K562 (cell line): ENCODE measurements around the gene SLBP. TPM values are rescaled to one million over a fixed set of nuclear protein-coding genes. Genes with fewer than 3 reads are reported as not detected.

Experiments used
- ATAC-seq: fragments of 200-7000 bp; cut with Tn5 transposase; 3 replicates; pipeline ENCODE4 v1.9.1; 2020; ENCODE audit warnings: moderate library complexity
- BruUV-seq: library from RNA; stranded (reverse); fragments of 400-500 nt; replicated peaks from 2 replicates; lab custom pipeline; 2021; lab: Mats Ljungman, UMichigan
- CTCF ChIA-PET: fragments of 300-600 bp; formaldehyde crosslinking; extraction: SDS; loops from one replicate; lab custom pipeline; 2021; ENCODE audit warnings: low intra/inter-chr PET ratio; lab: Yijun Ruan, JAX
- POLR2A ChIA-PET: fragments of 300-600, 350-650 bp; sonication (Branson Sonifier 250); formaldehyde crosslinking; extraction: SDS; loops from one replicate; lab custom pipeline; 2021; ENCODE audit warnings: antibody characterized with exemption, inconsistent platforms; lab: Yijun Ruan, JAX
- DNase-seq, 4 experiments: peaks; one replicate each; pipeline versions ENCODE4 v3.0.0 to v3.0.0-alpha.2; 2011 to 2018; ENCODE audit warnings: low spot score in 3 of 4, mixed read lengths in 3 of 4; ENCODE audit errors: extremely low read depth in 1 of 4
- FAIRE-seq: peaks from 2 replicates; lab custom pipeline; 2011; peaks lifted over from hg19 to GRCh38; lab: Jason Lieb, UNC
- H2AFZ ChIP-seq: 2 replicates; pipeline ENCODE4 v1.6.0; 2011; ENCODE audit warnings: low read depth, low read length, control low read depth, inconsistent platforms
- H3K27ac ChIP-seq: fragments of 200-600 bp; 3 replicates; pipeline ENCODE4 v1.8.0; 2011; ENCODE audit warnings: low read depth, mild to moderate bottlenecking, control low read depth, inconsistent platforms, low read length, moderate library complexity, mixed read lengths; ENCODE audit errors: extremely low read depth
- H3K27me3 ChIP-seq, 2 experiments: fragments of 300-600 bp in 1 of 2; 2 replicates in 1 of 2; 3 replicates in 1 of 2; pipeline versions ENCODE4 v1.6.0 to v1.8.0; 2011; ENCODE audit warnings: inconsistent platforms in 2 of 2, low read length in 2 of 2, mild to moderate bottlenecking in 1 of 2, mixed read lengths in 1 of 2, moderate library complexity in 1 of 2; ENCODE audit not compliant: control insufficient read depth in 2 of 2, insufficient read depth in 2 of 2
- H3K36me3 ChIP-seq: fragments of 300-600 bp; 3 replicates; pipeline ENCODE4 v1.8.0; 2011; ENCODE audit warnings: mild to moderate bottlenecking, low read length, inconsistent platforms; ENCODE audit not compliant: control insufficient read depth, insufficient read depth
- H3K4me1 ChIP-seq, 2 experiments: fragments of 200-600 bp in 1 of 2; replicated peaks in 1 of 2; 2 replicates in 1 of 2; 3 replicates in 1 of 2; pipeline versions ENCODE4 v1.5.1 to v1.8.0; 2011; ENCODE audit warnings: inconsistent platforms in 2 of 2, low read length in 2 of 2, mild to moderate bottlenecking in 1 of 2, mixed read lengths in 1 of 2, moderate library complexity in 1 of 2; ENCODE audit not compliant: control insufficient read depth in 2 of 2, insufficient read depth in 2 of 2
- H3K4me2 ChIP-seq: 2 replicates; pipeline ENCODE4 v1.6.1; 2011; ENCODE audit warnings: low read length, control low read depth, inconsistent platforms, mixed read lengths; ENCODE audit not compliant: insufficient read depth
- H3K4me3 ChIP-seq: fragments of 200-600 bp; sonication (generic), shearing (Covaris generic); 2 replicates; pipeline ENCODE4 v1.5.1; 2016; ENCODE audit warnings: control low read depth, inconsistent platforms
- H3K79me2 ChIP-seq: fragments of 200-600 bp; 3 replicates; pipeline ENCODE4 v1.8.0; 2011; ENCODE audit warnings: low read length, inconsistent platforms; ENCODE audit not compliant: control insufficient read depth, insufficient read depth
- H3K9ac ChIP-seq, 2 experiments: 2 replicates each; pipeline versions ENCODE4 v1.6.0 to v1.6.1; 2011; ENCODE audit warnings: low read depth in 2 of 2, low read length in 2 of 2, control low read depth in 1 of 2, inconsistent platforms in 1 of 2, mild to moderate bottlenecking in 1 of 2, mixed read lengths in 1 of 2; ENCODE audit not compliant: insufficient read depth in 1 of 2
- H3K9me1 ChIP-seq: one replicate; pipeline ENCODE4 v1.6.0; 2011; ENCODE audit warnings: inconsistent platforms, mild to moderate bottlenecking, low read length, moderate library complexity; ENCODE audit not compliant: control insufficient read depth, insufficient read depth
- H3K9me3 ChIP-seq: replicated peaks from 2 replicates; pipeline ENCODE4 v1.5.1; 2011; ENCODE audit warnings: low read depth, low read length, inconsistent platforms; ENCODE audit not compliant: control insufficient read depth, insufficient read depth
- H4K20me1 ChIP-seq: replicated peaks from 2 replicates; pipeline ENCODE4 v1.6.1; 2011; ENCODE audit warnings: low read length, inconsistent platforms, mixed read lengths; ENCODE audit not compliant: control insufficient read depth, insufficient read depth
- CBFA2T3 ChIP-seq: fragments of 450-650 bp; IDR thresholded peaks from 2 replicates; pipeline ENCODE4 v1.6.1; 2017
- DIDO1 ChIP-seq: fragments of 450-650 bp; IDR thresholded peaks from 2 replicates; pipeline ENCODE4 v1.6.1; 2016; ENCODE audit warnings: low read depth, missing biosample characterization, missing genetic modification characterization
- KAT7 ChIP-seq: sonication (generic); formaldehyde crosslinking; IDR thresholded peaks from 2 replicates; pipeline ENCODE4 v1.8.0; 2022; ENCODE audit warnings: missing genetic modification reagents, mild to moderate bottlenecking, borderline replicate concordance
- KLF6 ChIP-seq: fragments of 250-450 bp; sonication (Bioruptor Pico); IDR thresholded peaks from 2 replicates; pipeline ENCODE4 v1.4.0; 2020; ENCODE audit warnings: mild to moderate bottlenecking, moderate library complexity, borderline replicate concordance
- MED1 ChIP-seq: sonication (generic); formaldehyde crosslinking; IDR thresholded peaks from 2 replicates; pipeline ENCODE4 v1.8.1; 2023; ENCODE audit warnings: missing genetic modification reagents, borderline replicate concordance
- MLLT1 ChIP-seq, 2 experiments: fragments of 450-650 bp; IDR thresholded peaks; 2 replicates each; pipeline ENCODE4 v1.6.1; 2016
- SRF ChIP-seq, 2 experiments: fragments of 250-450, 450-650 bp in 1 of 2; sonication (Bioruptor Pico) in 1 of 2; sonication (generic) in 1 of 2; formaldehyde crosslinking; IDR thresholded peaks; 2 replicates each; pipeline versions ENCODE4 v1.5.0 to v1.5.1; 2020 to 2022; ENCODE audit warnings: mild to moderate bottlenecking in 1 of 2, missing genetic modification reagents in 1 of 2
- TEAD2 ChIP-seq: fragments of 450-650 bp; IDR thresholded peaks from 2 replicates; pipeline ENCODE4 v1.6.1; 2016; ENCODE audit warnings: missing genetic modification characterization, control low read depth, missing compliant biosample characterization
- TFAP4 ChIP-seq: sonication (generic); formaldehyde crosslinking; IDR thresholded peaks from 2 replicates; pipeline ENCODE4 v1.8.0; 2022; ENCODE audit warnings: missing genetic modification reagents, mild to moderate bottlenecking, moderate library complexity, borderline replicate concordance
- ZNF217 ChIP-seq: sonication (generic); formaldehyde crosslinking; IDR thresholded peaks from 2 replicates; pipeline ENCODE4 v1.8.0; 2022; ENCODE audit warnings: mild to moderate bottlenecking, missing genetic modification reagents
- WGBS: fragments of 100-300 bp; shearing (Covaris generic); methylation state at CpG from one replicate; pipeline ENCODE4 v1.1.6; 2016; ENCODE audit warnings: low coverage, mixed read lengths; ENCODE audit not compliant: insufficient coverage; ENCODE audit errors: missing lambda C conversion rate; 5-methylcytosine and 5-hydroxymethylcytosine counted together
- in situ Hi-C: fragments of 300-500 bp; cut with MboI; formaldehyde crosslinking; loops from 4 replicates; pipeline ENCODE4 v1.15.0; 2018; ENCODE audit warnings: inconsistent platforms, mixed read lengths
- intact Hi-C: fragments of 100-400 bp; cut with micrococcal nuclease; formaldehyde crosslinking; loops from 2 replicates; pipeline ENCODE4 v1.14.2; 2022
- polyA plus RNA-seq, 8 experiments: library from polyadenylated mRNA; depleted of rRNA in 4 of 8; stranded (reverse) in 5 of 8; unstranded in 3 of 8; fragments of >200 nt; fragmentation: Nextera tagmentation in 2 of 8; fragmentation: Illumina TruSeq in 1 of 8; extraction: Ambion mirVana in 2 of 8; extraction: Trizol in 1 of 8; gene quantifications; 2 replicates each; pipeline versions ENCODE4 v1.2.1 to v1.2.3, GENCODE V29; 2011 to 2014; ENCODE audit warnings: inconsistent platforms in 1 of 8, missing spikeins in 1 of 8
- total RNA-seq, 7 experiments: library from RNA; depleted of rRNA in 6 of 7; stranded (reverse); fragments of >200 nt in 6 of 7; fragmentation: Illumina TruSeq in 2 of 7; extraction: Trizol in 2 of 7; gene quantifications; 2 replicates each; pipeline versions ENCODE4 v1.2.1 to v1.2.3, GENCODE V29; 2011 to 2021; ENCODE audit warnings: low replicate concordance in 1 of 7

The SLBP gene
- total and polyA plus RNA-seq, 9 of the 15 experiments (the other 6 are each of a cell fraction or from before 2014, with no cell fraction given) = 49.4 to 221 (median 162) TPM

GRCh38 chr4:1659104-1660043, 52.7 kb downstream of the SLBP start:
- Histone ChIP-seq H3K9ac (peak overlapping the region in 1 of 2 experiments; percentile 15; a peak in 2 of 4 replicates), H3K9me3 (no peaks in the 10 kb centered on the region), H3K9me1 (no peaks in the 10 kb centered on the region), H2AFZ (no peak overlapping the region), H3K79me2 (no peaks in the 10 kb centered on the region), H4K20me1 (no peaks in the 10 kb centered on the region), H3K4me3 (no peak overlapping the region), H3K27me3 (peaks cover 0 to 4% of the 10 kb centered on the region in 2 experiments; a peak in 1 of 5 replicates), H3K4me2 (no peak overlapping the region), H3K36me3 (no peaks in the 10 kb centered on the region), H3K27ac (no peak overlapping the region), H3K4me1 (peaks cover 0 to 45% of the 10 kb centered on the region in 2 experiments; a peak in 2 of 5 replicates)
- no peak for ATAC-seq
- no peak for DNase-seq
- intact Hi-C loops (no loop called here), in situ Hi-C loops (no loop called here)
- no TSS peak for BruUV-seq
- FAIRE-seq = no peak
- POLR2A ChIA-PET = interaction anchor here (0.7 kb wide), 2 partner anchors 15 to 780 kb away, joined by 3 read pairs; no protein-coding TSS in a partner anchor
- CTCF ChIA-PET = no interaction called here
- 50% methylated on average over 33 of the region's 39 CpGs for WGBS
- no peak for TF ChIP-seq SRF (CRISPR knock-in tag; IDR thresholded peaks at IDR 0.05)
- TF ChIP-seq TFAP4 (CRISPR knock-in tag) = no peak
- TF ChIP-seq KAT7 (CRISPR knock-in tag) = no peak
- TF ChIP-seq ZNF217 = no peak
- no peak for TF ChIP-seq TEAD2 (tag)
- no peak for TF ChIP-seq MLLT1 (IDR thresholded peaks at IDR 0.05)
- no peak for TF ChIP-seq KLF6 (CRISPR knock-in tag)
- no peak for TF ChIP-seq MED1 (CRISPR knock-in tag)
- TF ChIP-seq DIDO1 = no peak
- TF ChIP-seq CBFA2T3 = no peak
